GM12865 (cell line): ENCODE results near the gene TANK.

ENCODE experiments used
- DNase-seq: peaks from one replicate; pipeline ENCODE4 v3.0.0; 2010; ENCODE audit warnings: low read depth
- H3K4me3 ChIP-seq: 2 replicates; pipeline ENCODE4 v1.5.1; 2011; ENCODE audit warnings: mild to moderate bottlenecking, low read depth, low read length, control low read depth
- TF ChIP-seq, protein P1 (sequence below): IDR thresholded peaks from 2 replicates; pipeline ENCODE4 v1.5.1; 2011; ENCODE audit warnings: low read length, control low read depth, low read depth, inconsistent platforms; ENCODE audit not compliant: insufficient read depth; ENCODE audit errors: missing control alignments

The TANK gene

DNA sequence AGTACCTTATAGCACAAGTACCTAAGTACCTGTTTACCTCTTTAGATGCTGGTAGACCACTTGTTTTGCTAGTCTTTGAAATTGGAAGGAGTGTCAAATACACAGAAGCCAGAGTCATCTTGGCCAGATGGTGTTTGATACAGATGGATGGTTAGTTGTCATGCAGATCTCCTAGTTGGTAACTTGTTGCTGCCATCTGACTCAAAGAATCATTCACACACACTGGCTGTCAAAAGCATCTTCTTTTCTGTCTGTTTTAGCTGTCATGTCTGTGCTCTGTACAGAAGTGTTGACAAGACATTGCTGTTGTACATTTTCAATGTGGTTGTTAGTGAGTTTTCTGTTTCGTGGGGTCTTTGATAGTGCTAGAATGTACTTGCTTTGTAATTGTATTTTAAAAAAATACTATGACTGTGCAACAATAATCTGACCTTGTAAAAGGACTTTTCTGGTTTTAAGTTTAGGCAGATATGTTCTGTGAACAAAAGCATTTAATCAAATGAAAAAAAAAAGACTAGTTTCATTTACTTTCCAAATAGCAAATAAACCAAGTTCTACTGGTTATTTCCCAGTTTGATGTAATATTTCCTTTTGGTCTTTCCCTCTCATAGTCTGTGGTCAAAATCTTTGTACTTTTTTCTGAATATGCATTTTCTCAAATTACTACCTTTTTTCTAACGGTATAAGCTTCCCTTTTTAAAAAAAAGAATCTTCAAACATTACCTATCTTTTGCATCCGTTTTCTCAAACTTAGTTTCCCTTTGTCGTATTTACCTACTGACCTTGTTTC is 39.9 kb downstream of the TANK start:
- TF ChIP-seq, protein P1, sequence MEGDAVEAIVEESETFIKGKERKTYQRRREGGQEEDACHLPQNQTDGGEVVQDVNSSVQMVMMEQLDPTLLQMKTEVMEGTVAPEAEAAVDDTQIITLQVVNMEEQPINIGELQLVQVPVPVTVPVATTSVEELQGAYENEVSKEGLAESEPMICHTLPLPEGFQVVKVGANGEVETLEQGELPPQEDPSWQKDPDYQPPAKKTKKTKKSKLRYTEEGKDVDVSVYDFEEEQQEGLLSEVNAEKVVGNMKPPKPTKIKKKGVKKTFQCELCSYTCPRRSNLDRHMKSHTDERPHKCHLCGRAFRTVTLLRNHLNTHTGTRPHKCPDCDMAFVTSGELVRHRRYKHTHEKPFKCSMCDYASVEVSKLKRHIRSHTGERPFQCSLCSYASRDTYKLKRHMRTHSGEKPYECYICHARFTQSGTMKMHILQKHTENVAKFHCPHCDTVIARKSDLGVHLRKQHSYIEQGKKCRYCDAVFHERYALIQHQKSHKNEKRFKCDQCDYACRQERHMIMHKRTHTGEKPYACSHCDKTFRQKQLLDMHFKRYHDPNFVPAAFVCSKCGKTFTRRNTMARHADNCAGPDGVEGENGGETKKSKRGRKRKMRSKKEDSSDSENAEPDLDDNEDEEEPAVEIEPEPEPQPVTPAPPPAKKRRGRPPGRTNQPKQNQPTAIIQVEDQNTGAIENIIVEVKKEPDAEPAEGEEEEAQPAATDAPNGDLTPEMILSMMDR = no peak
- DNase-seq = peak; percentile 53
- no peak overlapping the region for H3K4me3 ChIP-seq

DNA sequence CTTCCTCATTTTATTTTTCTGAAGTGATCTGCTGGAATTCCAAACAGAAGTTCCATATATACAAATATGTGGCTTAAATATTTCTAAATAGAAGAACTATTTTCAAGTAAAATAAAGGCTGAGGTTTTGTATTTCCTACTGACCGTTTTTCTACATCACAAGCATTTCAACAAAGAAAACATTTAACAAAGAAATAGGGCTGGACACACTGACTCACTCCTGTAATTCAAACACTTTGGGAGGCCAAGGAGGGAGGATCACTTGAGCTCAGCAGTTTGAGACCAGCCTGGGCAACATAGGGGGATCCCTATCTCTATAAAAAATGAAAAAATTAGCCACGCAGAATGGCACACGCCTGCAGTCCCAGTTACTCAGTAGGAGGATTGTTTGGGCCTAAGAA is 44.6 kb downstream of the TANK start:
- no peak overlapping the region for H3K4me3 ChIP-seq
- TF ChIP-seq, protein P1 = no peak
- DNase-seq = no peak

DNA sequence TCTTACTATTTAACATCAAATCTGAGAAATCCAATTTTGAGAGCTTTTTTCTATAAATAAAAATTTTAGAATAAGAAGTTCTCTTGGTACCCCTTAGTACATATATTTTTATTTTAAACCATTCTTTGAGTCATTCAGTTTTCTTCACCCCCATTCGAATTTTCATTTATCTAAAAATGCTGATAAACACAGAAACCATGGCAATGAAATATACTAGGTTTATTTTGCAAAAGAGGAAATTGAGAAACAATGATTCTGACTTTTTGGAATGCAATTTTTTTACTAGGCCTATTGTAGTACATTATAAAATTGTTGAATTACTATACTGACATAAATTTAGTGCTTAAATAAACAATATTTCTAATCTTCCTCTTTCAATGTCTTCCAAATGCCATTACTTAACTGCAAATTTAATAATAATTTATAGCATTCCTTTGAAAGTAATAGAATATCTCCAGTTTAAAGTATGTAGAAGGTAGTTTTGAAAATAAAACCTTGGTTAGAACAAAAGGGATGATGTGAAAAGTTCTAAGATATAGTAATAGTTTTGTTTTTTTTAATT is 46.3 kb downstream of the TANK start:
- TF ChIP-seq, protein P1 = no peak
- H3K4me3 ChIP-seq = no peak overlapping the region
- DNase-seq = no peak

DNA sequence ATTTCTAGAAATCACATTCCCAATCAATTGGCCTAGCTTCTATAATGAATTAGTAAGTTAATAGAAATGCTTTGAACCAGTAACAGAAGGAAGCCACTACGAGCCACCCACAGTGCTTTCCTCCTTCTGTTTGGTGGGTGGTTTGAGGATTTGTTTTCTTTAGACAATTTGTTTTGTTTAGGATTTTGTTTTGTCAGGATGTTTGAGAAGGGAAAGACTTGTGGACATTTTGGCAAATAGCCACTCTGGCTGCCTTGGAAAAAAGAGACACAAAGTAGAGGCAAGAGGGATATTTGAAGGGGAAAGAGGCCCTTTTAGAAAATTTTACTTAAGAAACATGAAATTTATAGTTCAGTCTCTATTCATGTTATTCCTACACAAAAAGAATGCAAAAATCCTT is 47.7 kb downstream of the TANK start:
- no peak for DNase-seq
- TF ChIP-seq, protein P1 = no peak
- H3K4me3 ChIP-seq = no peak overlapping the region

DNA sequence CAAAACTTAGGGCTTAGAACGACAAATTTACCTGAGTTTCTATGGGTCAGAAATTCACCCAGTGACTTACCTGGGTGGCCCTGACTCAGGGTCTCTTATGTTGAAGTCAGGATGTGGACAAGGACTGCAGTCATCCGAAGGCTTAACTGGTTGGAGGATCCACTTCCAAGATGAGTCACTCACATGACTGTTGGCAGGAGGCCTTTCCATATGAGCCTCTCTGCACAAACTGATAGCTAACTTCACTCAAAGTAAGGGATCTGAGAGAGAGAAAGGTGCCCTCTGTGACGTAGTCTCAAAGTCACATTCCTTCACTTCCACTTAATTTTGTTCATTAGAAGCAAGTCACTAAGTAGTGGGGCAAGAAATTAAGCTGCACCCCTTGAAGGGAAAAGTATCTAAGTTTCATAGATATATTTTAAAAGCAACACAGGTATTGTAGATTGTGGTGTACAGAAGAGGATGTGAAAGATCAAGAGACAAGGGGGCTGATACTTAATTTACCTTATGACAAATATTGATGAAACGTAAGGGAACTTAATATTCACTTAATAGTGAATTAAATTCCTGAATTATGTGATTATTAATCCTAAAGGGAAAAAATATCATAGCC is 48.4 kb downstream of the TANK start:
- H3K4me3 ChIP-seq = no peak overlapping the region
- TF ChIP-seq, protein P1 = no peak
- DNase-seq = peak; percentile 11

DNA sequence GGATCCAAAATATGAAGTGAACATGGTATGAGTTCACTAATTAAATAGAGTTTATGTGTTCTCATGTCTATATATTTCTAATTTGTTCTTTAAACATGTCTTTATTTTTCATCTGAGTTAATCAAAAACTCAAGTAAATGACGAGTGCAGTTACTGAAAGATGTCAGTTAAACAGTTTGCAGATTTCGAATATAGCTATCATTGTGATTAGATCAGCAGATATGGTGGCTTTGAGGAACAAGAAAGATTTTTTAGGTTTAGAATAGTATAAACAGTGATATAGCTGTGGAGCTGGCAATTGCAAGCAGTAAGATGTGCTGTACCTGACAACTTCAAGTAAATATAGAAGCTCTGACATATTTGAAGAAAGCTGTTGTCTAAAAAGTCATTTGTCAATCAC is 49.7 kb downstream of the TANK start:
- DNase-seq = no peak
- TF ChIP-seq, protein P1 = no peak
- H3K4me3 ChIP-seq = no peak overlapping the region
